Bone marrow (tissue), 2 donors: ENCODE data around the gene RUNX2.
"Not testable (repeated sequence)": the region's sequence is repeated elsewhere in the genome, so short reads cannot be mapped to it uniquely, and the experiment has no call there.

Source experiments
- DNase-seq, 2 donors: peaks; one replicate each; lab custom pipeline; 2025; lab: John Stamatoyannopoulos, UW

RUNX2 gene

DNA sequence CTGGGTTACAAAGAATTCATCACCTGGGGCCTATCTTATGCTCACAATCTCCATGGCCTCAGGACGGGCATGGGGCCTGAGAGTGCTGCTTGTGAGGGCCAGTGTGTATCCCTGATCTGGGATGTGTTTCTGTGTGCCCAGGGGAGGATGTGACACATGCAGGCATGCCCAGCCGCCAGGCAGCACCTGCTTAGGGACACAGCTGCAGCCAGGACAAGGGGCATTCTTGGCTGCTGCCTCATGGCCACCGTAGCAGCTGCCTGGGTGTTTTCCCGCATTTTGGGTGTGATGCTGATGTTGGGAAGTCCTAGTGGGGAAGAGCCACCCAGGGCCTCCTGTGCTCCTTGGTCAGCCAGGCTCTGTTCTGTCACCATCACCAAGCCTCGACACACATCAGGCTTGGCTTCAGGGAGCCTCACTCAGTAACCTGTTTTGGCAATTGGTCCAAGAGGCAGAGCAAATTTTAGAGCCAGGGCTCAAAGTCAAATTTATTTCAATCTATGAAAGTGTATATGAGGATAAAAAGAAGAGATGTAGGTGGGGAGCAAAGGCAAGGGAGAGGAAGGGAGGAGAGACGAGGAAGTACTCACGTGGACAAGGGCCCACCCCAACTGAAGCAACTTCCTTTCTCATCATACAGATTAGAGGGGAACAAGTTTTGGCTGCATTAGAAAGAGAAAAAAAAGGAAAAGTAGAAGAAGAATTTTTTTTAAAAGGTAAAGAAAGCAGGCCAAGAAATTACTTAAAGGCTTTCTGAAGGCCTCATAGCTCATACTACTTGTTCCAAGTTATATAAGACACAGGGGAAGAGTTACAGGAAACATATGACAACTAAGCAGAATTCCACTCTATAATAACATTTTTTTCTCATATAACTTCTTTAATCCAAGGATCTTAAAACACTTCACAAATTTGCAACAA, 319.5 kb downstream of the RUNX2 start:
- DNase-seq, result peak in 1 of 2 donors; percentile 14

DNA sequence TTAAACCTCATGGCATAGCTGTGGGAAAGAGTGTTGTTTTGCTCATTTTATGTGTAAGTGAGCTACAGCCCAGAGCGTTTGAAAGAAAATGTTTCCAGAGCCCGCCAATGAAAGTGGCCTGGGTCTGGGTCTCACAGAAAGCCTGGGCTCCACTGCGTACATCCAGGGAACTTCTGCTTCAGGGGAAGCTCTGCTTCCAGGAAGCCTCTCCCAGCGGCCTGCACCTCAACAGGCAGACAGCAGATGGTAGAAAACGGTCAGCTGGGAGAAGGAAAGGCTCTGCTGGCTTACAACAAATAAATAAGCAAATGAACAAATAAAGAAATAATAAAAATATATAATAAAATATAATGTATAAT, 320.1 kb downstream of the RUNX2 start:
- no peak for DNase-seq

GRCh38 chr6:45650524-45651135, 322.5 kb downstream of the RUNX2 start:
- no peak for DNase-seq

GRCh38 chr6:45651301-45651700, 323.2 kb downstream of the RUNX2 start:
- no peak for DNase-seq

- DNase-seq, result no peak
Measured at GRCh38 chr6:45652416-45652815, 324.3 kb downstream of the RUNX2 start.

DNA sequence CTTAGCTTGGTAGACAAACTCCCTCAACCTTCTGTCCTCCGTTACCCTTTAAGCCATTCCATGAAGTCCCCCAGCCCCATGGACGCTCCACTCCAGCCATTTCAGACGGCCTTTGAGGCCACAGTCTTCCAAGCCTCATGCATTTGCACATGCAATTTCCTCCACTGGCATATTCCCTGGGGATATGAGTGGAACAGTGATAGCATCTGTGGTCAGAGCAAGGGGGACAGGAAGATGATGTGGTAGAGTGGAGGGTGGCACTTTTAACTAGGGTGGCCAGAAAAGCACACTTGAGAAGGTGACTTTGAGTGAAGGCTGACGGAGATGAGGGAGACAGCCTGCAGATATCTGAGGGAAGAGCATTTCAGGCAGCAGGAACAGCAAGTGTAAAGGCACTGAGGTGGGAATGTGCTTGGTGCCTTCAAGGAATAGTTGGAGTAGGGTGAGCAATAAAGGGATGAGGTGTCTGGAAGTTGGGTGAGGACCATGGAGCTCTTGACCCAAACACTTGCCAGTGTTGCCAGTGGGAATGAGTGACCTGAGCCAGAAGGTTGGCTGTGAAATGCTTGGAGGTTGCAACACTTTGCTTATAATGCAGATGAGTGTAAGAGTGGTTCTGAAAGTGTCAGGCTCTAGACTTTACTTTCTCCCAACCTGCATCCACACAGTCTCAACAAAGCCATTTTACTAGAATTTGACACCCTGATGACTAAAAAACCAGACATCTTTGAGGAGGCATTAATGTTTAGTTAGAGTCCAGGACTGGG, 325.2 kb downstream of the RUNX2 start:
- DNase-seq, result no peak

DNA sequence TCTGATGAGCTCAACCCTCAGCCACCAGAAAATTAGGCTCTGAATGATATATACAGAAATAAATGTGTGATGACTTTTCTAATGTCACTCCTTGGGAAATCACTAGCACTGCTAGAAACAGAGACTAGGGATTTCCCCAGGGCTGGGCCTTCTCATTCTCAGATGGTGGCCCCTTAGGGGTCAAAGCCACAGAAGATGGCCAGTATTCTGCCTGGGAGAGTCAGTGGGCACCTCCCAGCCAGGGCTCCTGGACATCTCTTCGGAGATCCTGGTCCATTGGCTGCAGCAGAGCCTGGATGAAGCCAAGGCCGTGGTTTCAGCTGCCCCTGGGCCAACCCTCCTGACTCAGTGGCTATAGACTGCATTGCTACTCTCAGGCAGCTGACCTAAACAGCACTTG, 326.5 kb downstream of the RUNX2 start:
- DNase-seq, result no peak

- DNase-seq, result no peak
Measured at GRCh38 chr6:45655745-45656476, 327.8 kb downstream of the RUNX2 start.

DNA sequence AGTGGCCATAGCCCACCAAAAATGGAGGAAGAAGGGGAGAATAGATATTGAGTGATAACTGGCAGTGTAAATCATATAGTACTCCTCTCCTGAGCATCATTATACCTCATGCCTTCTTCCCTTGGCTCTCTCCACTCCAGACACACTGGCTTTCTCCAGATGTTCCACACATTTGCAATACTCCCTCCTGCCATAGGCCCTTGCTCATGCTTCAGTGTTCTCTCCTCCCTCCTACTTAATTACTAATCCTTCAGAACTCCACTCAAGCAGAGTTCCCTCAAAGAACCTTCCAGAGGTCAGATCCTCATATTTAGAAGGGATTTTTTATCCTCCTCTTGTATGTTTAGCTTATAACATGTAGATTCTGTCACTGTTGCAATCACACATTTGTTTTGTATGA, 329.1 kb downstream of the RUNX2 start:
- DNase-seq, result no peak

- DNase-seq, result no peak
Measured at GRCh38 chr6:45658400-45658799, 330.3 kb downstream of the RUNX2 start.

DNA sequence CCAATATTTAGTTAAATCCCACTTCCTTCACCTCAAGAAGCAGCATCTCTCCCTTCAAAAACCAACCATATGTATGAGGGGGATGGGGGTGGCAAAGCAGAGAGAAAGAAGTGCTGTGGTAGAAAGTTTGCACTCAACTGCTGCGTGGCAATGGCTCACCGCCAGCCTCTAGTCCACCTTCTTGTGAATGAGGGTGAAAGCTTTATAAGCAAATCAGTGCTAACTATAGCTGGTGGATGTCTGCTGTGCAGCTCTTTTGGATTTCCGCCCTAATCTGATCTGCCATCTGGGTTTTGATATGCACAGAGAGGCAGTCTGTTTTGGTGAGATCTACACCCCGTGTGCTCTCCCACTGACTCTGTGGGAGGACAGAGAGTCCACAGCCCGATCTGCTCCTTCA, 330.8 kb downstream of the RUNX2 start:
- DNase-seq, result no peak

DNA sequence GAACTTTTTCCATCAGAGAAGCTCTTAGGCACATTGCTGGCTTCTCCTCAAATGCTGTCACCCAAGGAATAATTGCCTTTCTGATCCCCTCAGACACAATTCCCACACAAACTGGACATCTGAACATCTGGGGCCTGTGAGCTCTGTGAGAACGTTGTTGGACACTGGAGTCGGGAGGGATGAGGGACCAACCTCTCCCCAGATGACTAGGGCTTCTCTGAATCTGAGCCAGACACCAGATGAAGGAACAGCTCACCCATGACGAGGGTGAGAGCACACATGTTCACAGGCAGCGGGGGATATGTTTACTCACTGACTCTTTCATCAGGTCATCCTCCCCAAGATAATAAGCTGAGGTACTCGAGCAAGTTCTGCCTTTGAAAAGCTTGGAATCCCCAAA, 333.5 kb downstream of the RUNX2 start:
- no peak for DNase-seq

- peak in 1 of 2 donors; percentile 5 for DNase-seq
Measured at GRCh38 chr6:45663251-45664221, 335.4 kb downstream of the RUNX2 start.

DNA sequence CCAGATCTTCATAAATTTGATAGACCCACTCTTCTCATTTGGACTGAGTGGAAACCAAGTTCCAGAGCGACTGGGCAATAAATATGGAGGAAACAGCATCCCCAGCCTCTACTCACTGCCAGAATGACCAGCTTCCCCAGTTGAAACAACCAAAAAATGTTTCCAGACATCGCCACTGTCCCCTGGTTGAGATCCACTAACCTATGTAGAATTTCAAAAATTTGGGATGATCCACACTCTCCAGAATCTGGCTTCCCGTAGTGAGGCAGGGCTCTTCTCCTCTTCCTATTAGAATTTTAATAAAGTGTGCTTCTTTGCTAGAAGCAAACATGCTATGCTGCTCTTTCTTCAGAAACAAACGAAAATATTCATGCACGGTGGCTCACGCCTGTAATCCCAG, 336.6 kb downstream of the RUNX2 start:
- DNase-seq, result no peak

DNA sequence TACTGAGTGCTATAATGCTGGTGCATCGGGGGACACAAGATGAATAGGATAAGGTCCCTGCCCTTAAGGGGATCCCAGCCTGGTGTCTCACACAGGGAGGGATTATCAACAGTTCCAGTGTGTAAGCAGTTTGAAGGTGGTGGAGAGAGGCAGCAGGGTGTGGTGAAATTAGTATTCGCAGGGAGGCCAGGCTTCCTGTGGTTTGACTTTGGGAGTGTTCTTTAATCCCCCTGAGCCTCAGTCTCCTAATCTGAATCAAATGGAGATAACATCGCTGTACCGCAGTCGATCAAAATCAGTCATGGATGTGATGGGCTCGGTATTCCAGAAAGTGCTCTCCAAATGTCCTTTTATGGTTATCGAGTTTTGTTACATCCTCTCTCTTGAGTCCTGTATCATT, 337.7 kb downstream of the RUNX2 start:
- DNase-seq, result no peak

GRCh38 chr6:45666846-45667245, 338.7 kb downstream of the RUNX2 start:
- DNase-seq, result peak in 1 of 2 donors; percentile 72

GRCh38 chr6:45667300-45667699, 339.2 kb downstream of the RUNX2 start:
- no peak for DNase-seq

DNA sequence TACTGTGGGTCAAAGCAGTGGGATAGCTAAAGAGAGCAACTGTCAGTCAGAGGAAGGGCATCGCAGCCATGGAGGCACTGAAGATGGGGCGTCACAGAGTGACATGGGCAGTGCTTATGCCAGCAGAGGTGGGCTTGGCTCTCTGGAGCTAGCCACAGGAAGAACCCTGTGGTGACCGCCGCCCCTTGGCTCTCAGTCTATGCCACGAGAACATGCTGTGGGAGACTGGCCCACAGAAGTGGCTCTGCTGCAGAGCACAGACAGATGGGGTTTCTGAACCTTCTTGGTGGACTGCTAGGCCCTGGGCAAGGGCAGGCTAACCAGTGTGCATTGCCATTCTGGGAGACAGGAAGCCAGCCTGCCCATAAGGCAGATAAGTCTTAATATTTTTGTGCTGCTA, 339.6 kb downstream of the RUNX2 start:
- DNase-seq, result no peak

DNA sequence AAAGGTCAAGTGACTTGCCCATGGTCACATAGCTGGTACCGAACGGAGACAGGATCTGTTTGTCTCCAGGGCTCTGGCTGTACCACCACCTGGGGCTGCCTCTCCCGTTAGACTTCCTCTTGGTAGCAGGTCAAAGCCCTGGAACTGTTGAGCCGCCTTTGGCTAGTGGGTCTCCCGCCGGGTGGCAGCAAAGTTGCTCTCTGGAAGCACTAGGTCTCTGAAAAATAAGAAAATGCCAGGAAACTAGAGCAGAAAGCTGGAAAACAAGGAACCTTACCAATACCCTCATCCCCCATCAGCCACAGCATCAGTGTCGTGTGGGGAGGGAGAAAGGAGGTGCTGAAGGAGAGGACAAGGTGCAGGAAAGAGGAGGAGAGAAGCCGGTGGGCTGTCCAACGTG, 340.6 kb downstream of the RUNX2 start:
- DNase-seq, result no peak

GRCh38 chr6:45673167-45673566, 345.0 kb downstream of the RUNX2 start:
- not testable (repeated sequence) for DNase-seq

GRCh38 chr6:45675166-45675565, 347.0 kb downstream of the RUNX2 start:
- not testable (repeated sequence) for DNase-seq
